Left colon (tissue), 2 donors: Measurements from ENCODE around the gene GPA33. TPM values are rescaled to one million over a fixed set of nuclear protein-coding genes. Genes with fewer than 3 reads are reported as not detected.

ENCODE experiments used
- ATAC-seq: fragments of 200-7000 bp; cut with Tn5 transposase; one replicate; pipeline ENCODE4 v1.9.1; 2020; ENCODE audit warnings: mild to moderate bottlenecking, moderate library complexity
- DNase-seq, 2 donors: peaks; one replicate each; pipeline ENCODE4 v3.0.0-alpha.2; 2020
- intact Hi-C, 2 donors: fragments of 100-400 bp; cut with DNase I in 1 of 2; cut with micrococcal nuclease in 1 of 2; formaldehyde crosslinking; loops; one replicate each; pipeline versions ENCODE4 v1.11.2 to v1.14.0; 2022; cut with DNase I, micrococcal nuclease
- total RNA-seq, 2 donors: library from RNA; stranded (reverse); fragmentation: NEBNext Ultra II Directional; extraction: Animal tissue kit (Norgen Biotek cat#: 25700); gene quantifications; one replicate each; pipeline ENCODE4 v1.2.1, GENCODE V29; 2021
- donor health status: DM: no; HTN: no; CAD: no.
- donor health status: DM: yes; HTN: yes; CAD: no.

Gene GPA33
- total RNA-seq, 2 donors from 2014 or later: 584 to 629 TPM

DNA sequence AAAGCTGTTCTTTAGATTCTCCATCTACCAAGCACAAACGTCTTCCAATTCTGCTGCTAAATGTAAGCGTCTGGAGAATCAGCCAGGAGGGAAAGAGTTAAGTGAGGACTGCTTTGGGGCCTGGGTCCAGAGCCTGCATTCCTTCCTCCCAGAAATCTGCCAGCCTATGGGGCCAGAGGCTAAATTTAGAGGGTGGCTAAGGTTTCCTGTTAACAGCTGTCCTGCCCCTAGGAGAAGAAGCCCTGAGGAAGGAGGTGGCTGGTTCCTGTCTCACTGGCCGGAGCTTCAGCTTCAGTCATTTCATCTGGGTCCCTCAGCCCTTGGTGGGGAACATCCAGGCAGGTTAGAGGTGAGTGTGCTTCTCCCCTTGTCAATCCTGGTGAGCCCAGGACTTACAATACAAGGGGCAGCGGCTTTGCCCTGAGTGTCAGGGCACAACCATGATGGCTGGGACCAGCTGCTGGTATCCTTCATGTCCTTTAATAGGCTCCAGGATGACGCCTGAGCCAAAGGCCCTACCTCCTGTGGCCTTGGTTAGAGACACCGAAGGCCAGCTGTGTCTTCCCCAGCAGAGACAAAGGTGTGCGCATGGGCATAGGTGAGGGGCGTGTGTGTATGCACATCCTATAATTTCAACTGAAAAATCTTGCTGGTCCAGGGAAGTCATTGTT is 3.8 kb upstream of the GPA33 start, which contains the start of gene STYXL2:
TSS of gene STYXL2 (plus strand) at position 230 of the 671 bp plus-strand sequence. CDS start 775 bp downstream, outside the sequence.
- DNase-seq (no peak), ATAC-seq (no peak)
- intact Hi-C loops: no loop called here

- ATAC-seq (no peak), DNase-seq (no peak)
- intact Hi-C loops: no loop called here
Observed at GRCh38 chr1:167092653-167093052, 2.5 kb upstream of the GPA33 start.

GRCh38 chr1:167089939-167090313 is 251 bp downstream of the GPA33 start:
- ATAC-seq: no peak
- no peak for DNase-seq
- intact Hi-C loops: no loop called here

DNA sequence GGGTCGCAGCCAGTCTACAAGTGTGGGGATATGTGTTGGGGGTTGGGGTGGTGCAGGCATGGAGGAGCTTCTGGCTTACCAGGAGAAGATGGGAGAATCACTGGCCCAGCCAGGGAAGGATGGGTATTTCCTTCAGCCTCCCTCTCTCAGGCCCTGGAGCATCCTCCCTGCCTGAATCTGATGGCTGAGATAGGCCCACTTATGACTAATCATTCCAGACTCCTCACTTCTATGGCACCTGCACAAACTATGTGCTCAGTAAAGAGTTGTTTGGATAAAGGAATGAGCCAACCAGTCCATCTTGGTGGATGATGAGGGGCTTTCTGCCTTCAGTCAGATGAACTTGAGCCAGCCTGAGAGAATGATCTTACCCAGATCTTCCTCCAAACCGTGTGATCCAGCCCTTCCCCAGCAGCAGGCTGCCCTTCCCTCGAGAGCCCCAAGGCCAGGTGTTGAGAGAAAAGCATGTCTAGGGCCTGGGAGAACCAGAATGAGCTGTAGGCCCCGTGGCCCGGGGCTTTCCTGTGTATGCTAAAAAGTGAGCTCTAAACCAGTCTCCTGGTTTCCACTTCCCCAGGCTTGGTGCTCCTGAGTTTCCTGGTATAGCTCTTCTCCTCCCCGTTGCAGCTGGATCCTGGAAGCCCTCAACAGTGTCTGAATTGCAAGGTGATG is 1.3 kb downstream of the GPA33 start:
- DNase-seq: no peak
- ATAC-seq: peak; percentile 11
- intact Hi-C loops: no loop called here

DNA sequence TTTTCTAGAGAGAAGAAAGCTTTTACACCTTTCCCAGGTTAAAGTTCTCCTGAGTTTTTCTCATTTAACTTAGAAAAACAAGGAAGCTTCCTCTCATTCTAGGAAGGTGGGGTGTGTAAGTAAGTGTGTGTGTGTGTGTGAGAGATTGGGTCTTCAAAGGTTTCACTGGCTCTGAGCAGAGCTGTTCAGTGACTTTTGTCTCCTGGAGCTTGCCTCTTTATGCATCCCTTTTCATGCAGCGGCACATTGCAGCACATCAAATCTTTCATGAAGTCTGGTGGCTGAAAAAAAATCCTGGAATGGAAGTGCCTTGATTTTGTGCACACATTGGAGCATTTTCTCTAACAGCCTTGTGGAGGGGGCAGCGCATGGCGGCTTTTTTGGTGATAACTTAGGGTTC is 3.4 kb downstream of the GPA33 start:
- no peak for ATAC-seq
- intact Hi-C loops: no loop called here
- DNase-seq: no peak

- DNase-seq (peak; percentile 50 to 62), ATAC-seq (no peak)
- intact Hi-C loops: no loop called here
Observed at GRCh38 chr1:167086033-167086432, 4.1 kb downstream of the GPA33 start.

DNA sequence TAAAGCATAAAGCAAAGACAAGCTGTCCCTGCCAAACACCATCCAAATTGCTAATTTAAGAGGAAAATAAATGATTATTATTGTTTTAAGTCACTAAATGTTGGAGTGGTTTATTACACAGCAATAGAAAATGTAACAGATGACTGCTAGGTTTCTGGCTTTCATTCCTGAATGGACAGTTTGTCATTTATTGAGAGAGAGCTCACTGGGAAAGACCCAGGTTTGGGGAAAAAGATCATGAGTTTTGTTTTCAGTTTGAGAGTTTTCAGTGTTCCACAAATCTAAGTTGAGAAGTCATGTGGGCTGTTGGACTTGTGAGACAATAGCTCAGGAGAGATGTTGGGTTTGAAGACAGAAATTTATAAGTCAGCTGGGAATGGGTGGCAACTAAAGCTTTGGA is 5.4 kb downstream of the GPA33 start:
- ATAC-seq: no peak
- intact Hi-C loops: no loop called here
- no peak for DNase-seq

DNA sequence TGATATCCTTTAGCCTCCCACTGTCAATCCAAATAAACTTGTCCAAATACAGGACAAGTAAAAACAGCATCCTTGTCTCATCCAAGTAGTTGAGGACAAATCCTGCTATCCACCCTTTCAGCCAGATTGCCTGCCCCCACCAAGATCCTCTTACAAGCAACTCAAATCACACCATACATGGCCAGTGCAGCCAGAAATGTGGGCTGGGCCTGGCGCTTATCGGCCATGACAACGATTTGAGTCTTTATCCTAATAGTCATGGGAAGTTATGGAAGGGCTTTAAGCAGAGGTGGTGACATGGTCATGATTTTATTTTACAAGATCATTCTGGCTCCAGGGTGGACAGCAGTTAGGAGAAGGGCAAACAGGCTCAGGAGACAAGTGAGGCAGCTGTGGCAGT is 6.3 kb downstream of the GPA33 start:
- DNase-seq (no peak), ATAC-seq (no peak)
- intact Hi-C loops: no loop called here

DNA sequence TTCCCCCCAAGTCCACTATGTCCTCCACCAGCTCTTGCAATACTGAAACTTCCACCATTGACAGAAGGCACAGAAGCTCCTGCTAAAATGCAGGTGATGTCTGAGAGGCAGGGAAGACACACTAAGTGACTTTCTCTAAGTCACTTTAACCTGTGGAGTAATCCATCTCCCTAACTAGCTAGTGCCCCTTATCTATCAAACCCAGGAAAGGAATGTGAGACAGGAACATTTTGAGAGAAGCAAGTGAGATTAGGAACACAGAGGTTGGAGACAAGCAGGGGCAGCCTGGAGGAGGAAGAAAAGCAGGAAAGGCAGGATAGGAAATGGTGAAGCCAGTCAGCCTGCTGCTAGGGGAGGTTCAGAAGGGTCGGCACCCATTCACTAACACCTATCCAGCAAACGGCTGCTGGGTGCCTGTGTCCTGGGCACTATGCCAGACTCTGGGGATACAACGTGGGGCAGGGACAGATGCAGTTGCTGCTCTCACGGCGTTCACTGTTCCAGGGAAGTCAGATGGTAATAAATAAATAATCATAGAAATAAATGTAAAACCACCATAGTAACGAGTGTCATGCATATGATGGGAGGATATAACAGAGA is 7.0 kb downstream of the GPA33 start:
- intact Hi-C loops: no loop called here
- DNase-seq: peak; percentile 70 to 72
- peak; percentile 35 for ATAC-seq

GRCh38 chr1:167082511-167083027 is 7.6 kb downstream of the GPA33 start:
- intact Hi-C loops: no loop called here
- ATAC-seq (peak; percentile 80), DNase-seq (peak; percentile 80 to 95)

- DNase-seq (no peak), ATAC-seq (peak; percentile 10)
- intact Hi-C loops: no loop called here
Observed at GRCh38 chr1:167081594-167082156, 8.5 kb downstream of the GPA33 start.

DNA sequence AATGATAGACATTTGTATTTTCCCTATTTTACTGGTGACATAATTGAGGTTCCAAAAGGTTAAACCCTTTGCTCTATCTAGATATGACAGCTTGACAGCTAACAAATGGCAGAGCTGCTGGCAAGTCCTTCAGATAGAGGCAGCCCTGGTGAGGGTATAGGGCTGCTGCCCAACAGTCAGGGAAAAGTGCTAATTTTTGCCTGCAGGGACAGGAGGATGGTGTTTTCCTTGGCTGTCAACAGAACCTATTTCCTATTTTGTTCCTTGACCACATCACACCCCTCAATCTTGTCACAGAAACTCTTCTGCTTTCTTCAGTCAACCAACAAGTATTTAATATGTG is 12.3 kb downstream of the GPA33 start:
- DNase-seq (no peak), ATAC-seq (no peak)
- intact Hi-C loops: no loop called here

- ATAC-seq: no peak
- intact Hi-C loops: no loop called here
- no peak for DNase-seq
Observed at GRCh38 chr1:167077128-167077867, 12.9 kb downstream of the GPA33 start.

DNA sequence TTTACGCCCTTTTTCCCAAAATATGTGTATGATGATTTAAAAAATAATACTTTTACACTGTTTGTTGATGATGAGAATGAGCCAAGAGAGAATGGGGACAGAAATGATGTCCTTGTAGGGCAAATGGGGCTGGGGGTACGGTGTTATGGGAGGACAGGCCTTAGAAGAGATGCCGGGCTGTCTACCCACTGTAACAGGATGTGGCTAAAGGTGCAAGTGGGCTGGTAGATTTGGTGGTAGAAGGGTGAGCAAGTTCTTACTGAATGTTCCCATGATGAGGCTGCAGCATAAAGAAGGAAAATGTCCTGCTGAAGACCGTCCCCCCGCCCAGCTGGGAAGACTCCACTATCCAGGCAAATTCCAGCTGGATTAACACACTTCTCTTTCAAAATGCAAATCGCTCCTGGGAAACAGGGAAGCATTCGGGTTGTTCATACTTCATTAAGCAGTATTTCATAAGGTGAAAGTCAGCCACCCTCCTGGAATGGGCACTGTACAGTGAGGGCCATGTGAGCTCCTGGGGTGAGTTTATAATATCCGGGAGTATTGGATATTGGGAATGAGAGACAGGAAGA is 14.0 kb downstream of the GPA33 start:
- ATAC-seq (no peak), DNase-seq (no peak)
- intact Hi-C loops: no loop called here

DNA sequence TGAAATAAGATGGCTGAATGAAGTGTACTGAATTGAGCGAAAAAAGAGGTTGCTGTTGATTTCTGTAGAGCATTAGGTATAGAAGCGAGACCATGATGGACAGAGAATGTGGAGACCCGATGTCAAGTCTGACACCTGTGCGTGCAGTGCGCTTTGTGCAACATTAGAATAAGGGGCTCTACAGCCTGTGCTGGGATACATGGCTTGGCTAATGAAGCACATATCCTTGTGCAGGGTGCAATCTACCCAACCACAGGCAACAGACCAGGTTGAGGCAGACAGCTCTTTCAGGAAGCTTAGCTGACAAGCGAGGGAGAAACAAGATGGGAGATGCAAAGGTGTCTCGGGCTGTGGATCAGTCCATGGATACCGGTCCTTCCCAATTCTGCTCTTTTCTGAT is 18.9 kb downstream of the GPA33 start:
- intact Hi-C loops: loop anchor here in 1 of 2 donors (5.0 kb wide), 1 partner anchor 146 kb away; no protein-coding TSS in a partner anchor
- ATAC-seq (no peak), DNase-seq (no peak)

- ATAC-seq: no peak
- no peak for DNase-seq
- intact Hi-C loops: loop anchor here (5.0 to 10.0 kb wide), 4 partner anchors 196 to 464 kb away; no protein-coding TSS in a partner anchor
Observed at GRCh38 chr1:167068761-167069160, 21.4 kb downstream of the GPA33 start.

DNA sequence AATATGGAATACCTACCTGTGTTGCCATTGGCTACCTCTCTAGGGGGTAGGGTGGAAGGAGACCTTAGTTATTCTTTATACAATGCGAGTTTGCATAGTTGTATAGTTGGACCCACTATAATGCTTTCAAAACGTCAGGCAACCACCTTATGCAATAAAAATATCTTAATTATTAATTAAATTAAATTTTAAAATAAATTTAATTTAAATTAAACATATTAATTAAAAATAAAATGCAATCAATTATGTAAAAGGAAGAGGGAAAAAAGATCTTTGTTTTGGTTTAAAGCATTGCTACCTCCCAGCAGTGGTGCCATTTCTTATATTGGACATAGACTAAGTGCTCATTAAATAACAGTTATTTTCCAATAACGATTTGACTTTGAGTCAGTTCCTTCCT is 22.3 kb downstream of the GPA33 start:
- intact Hi-C loops: loop anchor here (5.0 to 10.0 kb wide), 4 partner anchors 197 to 464 kb away; no protein-coding TSS in a partner anchor
- DNase-seq (no peak), ATAC-seq (no peak)

- intact Hi-C loops: loop anchor here (5.0 to 10.0 kb wide), 4 partner anchors 198 to 466 kb away; no protein-coding TSS in a partner anchor
- peak; percentile 59 to 84 for DNase-seq
- peak; percentile 64 for ATAC-seq
Observed at GRCh38 chr1:167066333-167067122, 23.6 kb downstream of the GPA33 start.
